ENCODE data around the gene TMEM61.

- TF ChIP-seq CTCF (IDR thresholded peaks at IDR 0.05): no peak
- TF ChIP-seq EZH2phosphoT487 (IDR thresholded peaks at IDR 0.05): no peak
- TF ChIP-seq EZH2 (IDR thresholded peaks at IDR 0.05): no peak
Observed at GRCh38 chr1:55007625-55008024, 27.2 kb downstream of the TMEM61 start.

All from neural progenitor cell (in vitro differentiated cells).